Type B pancreatic cell (in vitro differentiated cells): ENCODE measurements around the gene DEK. TPM values are rescaled to one million over a fixed set of nuclear protein-coding genes. Genes with fewer than 3 reads are reported as not detected.
A peak's percentile ranks its signal among the peaks of the same experiment; 100 is the strongest.

ENCODE experiments used
- DNase-seq: peaks from one replicate; pipeline ENCODE4 v3.0.0; 2021; ENCODE audit warnings: mixed read lengths; ENCODE audit not compliant: unreplicated experiment; ENCODE audit errors: extremely low spot score
- H3K27ac Mint-ChIP-seq: 2 replicates; pipeline ENCODE4 v1.8.0; 2021; ENCODE audit warnings: mild to moderate bottlenecking, mixed read lengths
- H3K27me3 Mint-ChIP-seq: 2 replicates; pipeline ENCODE4 v1.8.0; 2021; ENCODE audit warnings: mixed read lengths
- H3K36me3 Mint-ChIP-seq: 2 replicates; pipeline ENCODE4 v1.8.0; 2021; ENCODE audit warnings: mixed read lengths
- H3K4me1 Mint-ChIP-seq: one replicate; pipeline ENCODE4 v1.8.0; 2021; ENCODE audit warnings: mixed read lengths; ENCODE audit not compliant: unreplicated experiment
- H3K4me3 Mint-ChIP-seq: 2 replicates; pipeline ENCODE4 v1.8.0; 2021; ENCODE audit warnings: mild to moderate bottlenecking, mixed read lengths
- H3K9me3 Mint-ChIP-seq: 2 replicates; pipeline ENCODE4 v1.8.0; 2021; ENCODE audit warnings: mixed read lengths
- CTCF ChIP-seq: fragments of 200-600 bp; sonication (generic); conservative IDR thresholded peaks from 2 replicates; pipeline ENCODE4 v1.5.0; 2021; ENCODE audit warnings: antibody characterized with exemption, mild to moderate bottlenecking
- total RNA-seq: library from RNA; stranded (reverse); gene quantifications from 2 replicates; pipeline ENCODE4 v1.2.1, GENCODE V29; 2021; ENCODE audit warnings: low replicate concordance

DEK gene
- total RNA-seq, 1 donor from 2014 or later, result 124 TPM

DNA sequence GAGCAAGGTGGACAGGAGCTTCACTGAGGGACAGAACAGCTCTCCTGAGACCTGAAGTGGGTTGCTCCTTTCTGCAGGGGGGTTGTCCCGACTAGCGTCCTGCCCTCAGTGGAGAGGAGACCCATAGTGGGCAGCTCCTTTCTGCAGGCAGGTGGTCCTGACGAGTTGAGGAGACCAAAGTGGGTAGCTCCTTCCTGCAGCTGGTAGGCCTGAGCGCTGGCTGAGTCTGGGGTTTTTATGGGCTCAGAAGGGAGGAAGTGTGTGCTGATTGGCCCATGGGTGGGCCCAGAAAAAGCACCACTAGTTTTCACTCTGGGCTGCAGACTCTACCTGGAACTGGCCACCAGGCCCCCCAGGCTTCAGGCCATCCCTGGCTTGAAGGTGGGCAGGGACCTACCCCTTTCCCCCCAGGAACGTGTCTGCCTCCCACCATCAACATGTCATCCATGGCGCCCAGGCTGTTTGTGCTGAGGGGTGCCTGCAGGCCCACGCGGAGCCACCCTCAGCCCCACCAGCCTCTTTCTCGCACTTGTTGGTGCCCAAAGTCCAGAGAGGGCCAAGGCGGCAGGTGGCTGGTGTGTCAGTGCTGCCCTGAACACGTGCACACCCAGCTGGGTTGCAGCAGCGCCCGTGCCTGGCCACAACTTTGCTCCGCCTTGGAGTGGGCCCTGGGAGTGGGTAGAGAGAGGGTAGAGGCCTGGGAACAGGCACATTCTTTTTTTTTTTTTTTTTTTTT is 1.6 kb upstream of the DEK start:
- H3K27me3 Mint-ChIP-seq, result no peaks in the 10 kb centered on the region
- peaks cover 18% of the 10 kb centered on the region for H3K36me3 Mint-ChIP-seq
- peaks cover 26% of the 10 kb centered on the region for H3K4me1 Mint-ChIP-seq
- peak overlapping the region; percentile 94 for H3K4me3 Mint-ChIP-seq
- TF ChIP-seq CTCF, result no peak
- H3K9me3 Mint-ChIP-seq, result no peaks in the 10 kb centered on the region
- peak overlapping the region; percentile 91 for H3K27ac Mint-ChIP-seq
- DNase-seq, result no peak

DNA sequence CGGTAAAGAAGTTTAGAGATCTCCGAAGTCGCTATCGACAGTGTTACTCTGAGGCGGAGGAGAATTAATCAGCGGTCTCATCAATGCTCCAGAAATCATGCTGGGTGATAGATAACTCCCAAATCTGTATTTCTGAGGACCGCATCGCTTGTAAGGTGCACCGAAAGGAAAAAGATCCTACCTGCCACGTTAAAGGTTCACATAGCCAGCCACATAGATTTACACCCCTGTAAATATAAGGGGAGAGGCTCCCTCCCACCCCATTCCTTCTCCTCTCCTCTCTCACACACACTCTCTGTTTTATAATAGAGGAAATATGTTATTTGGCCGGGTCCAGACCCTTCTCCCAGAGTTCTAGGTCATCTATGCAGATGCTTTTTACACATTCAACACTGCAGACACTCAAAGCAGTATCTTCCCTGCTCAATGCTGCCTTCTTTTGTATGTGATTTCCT is 620 bp upstream of the DEK start:
- peak; percentile 22 for TF ChIP-seq CTCF
- H3K36me3 Mint-ChIP-seq, result peaks cover 25% of the 10 kb centered on the region
- no peaks in the 10 kb centered on the region for H3K9me3 Mint-ChIP-seq
- no peaks in the 10 kb centered on the region for H3K27me3 Mint-ChIP-seq
- no peak for DNase-seq
- H3K4me3 Mint-ChIP-seq, result peak overlapping the region; percentile 94
- peak overlapping the region; percentile 91 for H3K27ac Mint-ChIP-seq
- peaks cover 36% of the 10 kb centered on the region for H3K4me1 Mint-ChIP-seq

DNA sequence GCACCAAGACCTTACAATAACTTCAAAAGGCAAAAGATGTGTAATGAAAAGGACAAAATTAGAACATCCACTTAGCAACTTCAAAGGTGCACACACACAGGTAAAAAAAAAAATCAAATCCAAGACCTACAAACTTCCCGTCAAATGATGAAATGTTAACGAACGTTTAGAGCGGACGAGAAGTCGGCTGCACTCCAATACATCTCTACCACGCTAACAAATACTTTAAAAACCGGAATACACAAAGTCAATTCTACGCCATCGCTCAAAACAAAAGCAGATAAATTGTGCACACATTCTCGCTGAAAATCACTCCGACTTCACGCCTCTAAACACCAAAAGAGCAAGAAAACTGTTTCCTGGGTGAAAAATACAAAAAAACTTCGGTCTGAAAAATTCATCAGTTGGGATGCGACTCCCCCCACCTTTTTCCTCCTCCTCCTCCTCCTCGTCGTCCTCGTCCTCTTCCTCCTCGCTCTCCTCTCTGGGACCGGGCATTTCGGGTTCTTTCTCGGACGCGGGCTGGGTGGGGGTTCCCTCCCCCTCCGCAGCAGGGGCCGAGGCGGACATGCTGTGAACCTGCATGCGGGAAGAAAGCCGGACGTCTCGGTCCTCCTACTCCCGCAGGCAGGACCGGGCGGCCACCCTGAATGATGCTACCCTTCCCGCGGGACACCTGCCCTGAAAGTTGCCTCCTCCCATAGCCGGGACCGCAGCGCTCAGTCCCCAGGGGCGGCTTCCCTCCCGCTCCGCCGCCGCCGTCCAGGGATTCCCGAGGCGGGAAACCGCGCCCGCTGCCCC is 712 bp downstream of the DEK start:
- Mint-ChIP-seq H3K36me3 (peaks cover 31% of the 10 kb centered on the region), H3K9me3 (no peaks in the 10 kb centered on the region), H3K27ac (peak overlapping the region; percentile 93), H3K27me3 (no peaks in the 10 kb centered on the region), H3K4me1 (peaks cover 36% of the 10 kb centered on the region), H3K4me3 (peak overlapping the region; percentile 94)
- no peak for DNase-seq
- TF ChIP-seq CTCF, result no peak

GRCh38 chr6:18262702-18263417 is 1.5 kb downstream of the DEK start:
- no peaks in the 10 kb centered on the region for H3K9me3 Mint-ChIP-seq
- H3K27ac Mint-ChIP-seq, result peak overlapping the region; percentile 93
- H3K36me3 Mint-ChIP-seq, result peaks cover 31% of the 10 kb centered on the region
- no peak for DNase-seq
- H3K4me3 Mint-ChIP-seq, result peak overlapping the region; percentile 94
- no peak for TF ChIP-seq CTCF
- H3K4me1 Mint-ChIP-seq, result peaks cover 36% of the 10 kb centered on the region
- no peaks in the 10 kb centered on the region for H3K27me3 Mint-ChIP-seq

GRCh38 chr6:18261877-18262276 is 2.5 kb downstream of the DEK start:
- H3K36me3 Mint-ChIP-seq, result peaks cover 35% of the 10 kb centered on the region
- TF ChIP-seq CTCF, result no peak
- H3K27me3 Mint-ChIP-seq, result no peaks in the 10 kb centered on the region
- no peak for DNase-seq
- no peaks in the 10 kb centered on the region for H3K9me3 Mint-ChIP-seq
- peaks cover 36% of the 10 kb centered on the region for H3K4me1 Mint-ChIP-seq
- peak overlapping the region; percentile 17 for H3K27ac Mint-ChIP-seq
- peak overlapping the region; percentile 94 for H3K4me3 Mint-ChIP-seq
